NCI-H510A treated with DMSO at 0.1 percent for 48 hours (cell line): ENCODE measurements around the gene HSD11B1L.

Source experiments
- DNase-seq: peaks from one replicate; lab custom pipeline; 2025; lab: John Stamatoyannopoulos, UW

The HSD11B1L gene

DNA sequence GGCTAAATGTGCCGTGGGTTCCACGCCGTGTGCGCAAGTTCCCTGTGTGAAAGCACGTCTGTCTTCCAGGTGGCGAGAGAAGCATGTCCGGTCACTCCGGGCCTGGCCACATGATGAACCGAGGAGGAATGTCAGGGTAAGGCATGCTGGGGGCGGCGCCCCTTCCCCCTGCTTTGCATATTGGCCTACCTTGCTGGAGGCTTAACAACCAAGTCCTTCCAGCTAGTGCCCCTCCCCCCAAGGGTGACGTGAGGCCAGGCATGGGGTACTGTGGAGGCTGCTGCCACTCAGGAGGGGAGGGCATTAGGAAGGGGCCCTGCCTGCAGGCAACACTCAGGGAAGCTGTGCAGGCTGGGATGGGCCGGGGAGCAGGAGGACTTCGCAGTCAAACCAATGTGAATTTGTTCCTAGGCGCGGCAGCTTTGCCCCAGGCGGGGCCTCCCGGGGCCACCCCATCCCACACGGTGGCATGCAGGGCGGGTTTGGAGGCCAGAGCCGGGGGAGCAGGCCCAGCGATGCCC is 13.0 kb upstream of the HSD11B1L start:
- no peak for DNase-seq

DNA sequence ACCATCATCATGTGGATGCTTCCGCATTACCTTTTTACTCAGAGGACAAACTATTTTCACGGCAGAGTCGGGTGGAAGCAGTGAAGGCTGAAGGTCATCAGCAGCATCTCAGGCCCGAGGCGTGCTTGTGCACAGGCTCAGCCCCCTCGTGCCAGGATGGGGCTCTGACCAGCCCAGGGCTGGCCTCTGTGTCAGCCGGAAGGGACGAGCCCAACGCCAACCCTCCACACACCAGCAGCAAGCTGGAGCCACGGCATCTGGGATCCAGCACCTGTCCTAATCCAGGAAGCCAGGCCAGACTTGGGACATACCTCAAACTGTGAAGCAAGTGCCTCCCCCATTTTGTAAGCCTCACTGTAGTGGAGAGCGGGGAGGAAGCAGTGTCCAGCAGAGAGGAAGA is 11.6 kb upstream of the HSD11B1L start:
- DNase-seq = no peak

GRCh38 chr19:5671600-5671999 is 9.2 kb upstream of the HSD11B1L start:
- DNase-seq = no peak

GRCh38 chr19:5672708-5673459 is 7.9 kb upstream of the HSD11B1L start:
- DNase-seq = no peak

- DNase-seq = no peak
These were observed 7.1 kb upstream of the HSD11B1L start for GRCh38 chr19:5673752-5674151.

GRCh38 chr19:5674714-5675113 is 6.1 kb upstream of the HSD11B1L start:
- DNase-seq = no peak

DNA sequence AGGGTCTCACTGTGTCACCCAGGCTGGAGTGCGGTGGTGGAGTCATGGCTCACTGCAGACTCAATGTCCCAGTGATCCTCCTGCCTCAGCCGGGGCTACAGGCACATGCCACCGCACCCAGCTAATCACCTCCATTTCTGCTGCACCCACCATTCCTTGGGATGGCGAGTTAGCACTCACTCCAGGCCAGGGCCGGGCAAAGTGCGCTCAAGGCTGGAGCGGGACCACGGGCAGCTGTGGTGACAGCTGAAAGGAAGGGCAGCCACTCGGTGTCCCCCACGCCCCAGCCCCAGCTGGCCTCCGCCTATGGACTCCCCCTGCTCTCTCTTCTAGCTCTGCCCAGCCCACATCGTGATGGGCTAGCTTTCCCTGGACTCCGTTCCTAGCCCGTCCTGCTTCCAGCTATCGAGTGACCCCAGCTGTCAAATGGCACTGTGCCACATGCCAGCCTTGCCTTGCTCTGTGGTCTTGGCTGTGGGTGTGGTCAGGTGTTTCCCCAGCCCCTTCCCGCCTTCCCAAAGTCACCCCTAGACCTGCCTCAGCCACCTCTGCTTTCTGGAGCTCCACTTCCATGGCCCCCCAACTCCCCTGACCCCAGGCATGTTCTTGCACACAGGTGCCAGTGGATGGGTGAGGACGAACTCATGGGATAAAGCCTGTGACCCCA is 4.6 kb upstream of the HSD11B1L start:
- DNase-seq = no peak

DNA sequence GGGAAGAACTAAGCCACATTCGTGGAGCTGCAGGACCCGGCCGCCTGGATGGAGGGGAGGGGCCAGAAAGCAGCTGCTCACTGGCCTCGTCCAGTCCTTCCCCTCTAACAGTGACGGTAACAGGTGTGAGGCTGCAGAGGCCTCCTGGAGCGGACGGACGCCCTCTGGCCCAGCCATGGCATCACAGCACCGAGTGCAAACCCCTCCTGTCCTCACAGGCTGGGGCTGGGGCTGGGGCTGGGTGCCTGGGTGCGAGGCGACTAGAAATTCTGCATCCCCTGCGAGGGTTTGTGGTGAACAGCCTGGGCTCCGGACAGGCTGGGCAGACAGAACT is 4.1 kb upstream of the HSD11B1L start:
- no peak for DNase-seq

DNA sequence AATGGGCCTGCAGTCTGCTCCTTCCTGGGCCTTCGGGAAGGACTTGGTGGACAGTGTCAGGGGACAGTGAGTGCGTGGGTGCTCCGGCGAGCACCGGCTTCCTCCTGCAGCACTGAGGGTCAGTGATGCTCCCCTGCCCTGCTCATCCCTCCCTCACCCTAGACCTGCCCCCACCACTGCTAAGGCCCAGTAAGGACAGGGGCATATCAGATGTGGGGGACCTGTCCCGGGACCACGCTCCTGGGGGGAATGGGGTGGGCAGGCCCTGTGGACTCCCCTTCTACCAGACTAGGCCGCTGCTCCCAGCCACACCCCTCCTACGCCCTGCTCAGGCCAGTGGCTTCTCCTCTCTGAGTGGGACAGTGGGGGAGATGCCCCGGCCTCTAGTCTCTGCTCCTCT is 3.7 kb upstream of the HSD11B1L start:
- DNase-seq = no peak

GRCh38 chr19:5677580-5677979 is 3.2 kb upstream of the HSD11B1L start:
- no peak for DNase-seq

GRCh38 chr19:5678071-5678718 is 2.6 kb upstream of the HSD11B1L start:
- DNase-seq = no peak

- DNase-seq = no peak
These were observed 1.3 kb upstream of the HSD11B1L start for GRCh38 chr19:5679289-5680083.

DNA sequence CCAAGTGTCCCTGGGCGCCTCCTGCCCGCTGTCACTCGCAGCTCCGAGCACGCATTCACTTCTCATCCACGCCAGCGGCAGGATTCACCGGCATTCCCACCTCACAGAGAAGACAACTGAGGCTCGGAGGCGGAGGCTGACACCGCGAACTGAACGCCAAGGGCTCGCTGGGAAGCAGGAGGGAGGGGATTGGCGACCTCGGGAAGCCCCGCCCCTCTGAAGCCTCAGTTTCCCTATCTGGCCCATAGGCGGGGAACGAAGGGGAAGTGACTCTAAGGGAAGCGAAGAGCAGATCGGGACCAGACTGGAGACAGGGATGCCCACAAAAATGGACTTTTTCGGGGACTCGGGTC is 767 bp upstream of the HSD11B1L start:
- DNase-seq = peak; percentile 77

DNA sequence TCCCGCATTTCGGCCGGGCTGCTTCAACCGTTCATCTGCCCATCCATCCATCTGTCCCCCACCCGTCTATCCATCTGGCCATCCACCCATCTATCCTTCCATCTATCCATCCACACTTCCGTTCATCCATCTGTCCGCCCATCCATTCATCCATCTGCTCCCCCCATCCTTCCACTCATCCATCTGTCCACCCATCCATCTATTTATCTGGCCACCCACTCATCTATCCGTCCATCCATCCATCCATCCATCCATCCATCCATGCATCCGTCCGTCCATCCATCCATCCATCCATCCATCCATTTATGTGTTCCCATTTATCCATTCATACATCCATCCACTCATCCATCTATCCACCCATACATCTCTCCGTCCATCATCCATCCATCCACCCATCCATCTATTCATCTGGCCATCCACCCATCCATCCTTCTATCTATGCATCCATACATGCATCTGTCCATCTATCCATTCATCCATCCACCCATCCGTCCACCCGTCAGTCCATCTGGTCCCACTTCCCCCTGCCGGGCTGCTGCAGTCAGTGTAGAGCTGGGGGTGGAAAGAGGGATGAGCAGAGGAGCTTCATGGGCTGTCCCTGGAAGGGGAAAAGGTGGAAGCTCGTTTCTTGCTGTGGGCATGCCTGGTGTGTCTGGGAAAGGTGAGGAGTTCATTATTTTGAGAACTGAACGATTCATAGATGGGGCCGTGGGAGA is 722 bp downstream of the HSD11B1L start:
- DNase-seq = no peak

GRCh38 chr19:5682107-5682482 is 1.3 kb downstream of the HSD11B1L start:
- DNase-seq = no peak

GRCh38 chr19:5683177-5683886 is 2.5 kb downstream of the HSD11B1L start:
- no peak for DNase-seq

DNA sequence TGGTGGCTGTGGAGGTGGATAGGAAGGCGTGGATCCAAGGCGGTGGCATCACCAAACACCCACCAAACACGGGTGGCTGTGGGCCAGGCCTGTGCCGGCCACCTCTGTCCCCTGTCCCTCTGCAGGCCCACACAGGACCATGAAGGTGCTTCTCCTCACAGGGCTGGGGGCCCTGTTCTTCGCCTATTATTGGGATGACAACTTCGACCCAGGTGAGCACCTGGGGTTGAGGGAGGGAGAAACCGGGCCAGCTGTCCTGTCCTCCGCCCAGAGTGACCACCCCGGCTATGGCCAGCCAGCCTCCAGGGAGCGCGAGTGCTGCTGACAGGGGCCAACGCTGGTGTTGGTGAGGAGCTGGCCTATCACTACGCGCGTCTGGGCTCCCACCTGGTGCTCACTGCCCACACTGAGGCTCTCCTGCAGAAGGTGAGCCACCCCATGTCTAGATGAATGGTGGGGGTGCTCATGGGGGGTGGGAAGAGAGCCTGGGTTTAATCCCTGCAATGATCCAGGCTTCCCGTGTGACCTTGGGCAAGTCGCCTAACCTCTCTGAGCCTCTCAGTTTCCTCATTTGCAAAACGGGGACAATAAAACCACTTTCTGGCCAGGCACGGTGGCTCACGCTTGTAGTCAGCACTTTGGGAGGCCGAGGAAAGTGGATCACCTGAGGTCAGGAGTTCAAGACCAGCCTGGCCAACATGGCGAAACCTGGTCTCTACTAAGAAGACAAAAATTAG is 4.0 kb downstream of the HSD11B1L start:
- no peak for DNase-seq

- DNase-seq = no peak
These were observed 5.5 kb downstream of the HSD11B1L start for GRCh38 chr19:5686326-5686646.

DNA sequence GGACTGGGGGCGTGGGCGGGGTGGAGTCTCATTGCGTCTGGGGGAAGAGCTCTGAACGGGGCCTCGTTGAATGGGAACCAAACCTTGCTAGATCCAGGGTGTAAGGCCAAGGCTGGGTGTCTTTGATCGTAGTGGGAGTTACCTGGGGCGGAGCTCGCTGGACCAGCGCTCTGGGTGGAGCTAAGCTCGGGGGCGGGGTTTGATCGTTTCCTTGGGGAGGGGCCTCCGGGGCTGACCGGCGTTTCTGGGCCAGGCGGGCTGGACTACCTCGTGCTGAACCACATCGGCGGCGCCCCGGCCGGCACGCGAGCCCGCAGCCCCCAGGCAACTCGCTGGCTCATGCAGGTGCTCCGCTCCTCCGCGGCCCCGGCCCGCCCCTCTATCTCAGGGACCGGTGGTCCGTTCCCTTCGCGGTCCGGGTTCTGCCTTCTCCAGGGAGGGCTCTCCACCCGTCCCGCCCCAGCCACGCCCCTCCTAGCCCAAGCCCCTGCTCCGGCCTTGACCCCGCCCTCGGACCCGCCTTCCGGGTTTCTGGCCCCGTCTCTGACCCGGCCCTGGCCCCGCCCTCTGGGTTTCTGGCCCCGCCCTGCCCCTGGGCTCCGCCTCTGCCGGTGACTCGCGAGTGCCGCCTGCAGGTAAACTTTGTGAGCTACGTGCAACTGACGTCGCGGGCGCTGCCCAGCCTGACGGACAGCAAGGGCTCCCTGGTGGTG is 6.0 kb downstream of the HSD11B1L start:
- no peak for DNase-seq
